ENCODE data around the gene SMIM33. TPM values are rescaled to one million over a fixed set of nuclear protein-coding genes. Genes with fewer than 3 reads are reported as not detected.

The SMIM33 gene
- total and polyA plus RNA-seq, 9 of the 15 experiments (the other 6 are each of a cell fraction or from before 2014, with no cell fraction given) = not detected

GRCh38 chr5:139453683-139454567, 16.9 kb upstream of the SMIM33 start (continued):
- TF ChIP-seq ZNF407 (IDR thresholded peaks at IDR 0.05; ENCODE audit: low read depth) (no peak), USF2 (CRISPR knock-in tag; IDR thresholded peaks at IDR 0.05) (no peak), LARP7 (IDR thresholded peaks at IDR 0.05) (0 out of 2 replicates have a peak, but pooled peaks have one; percentile 43), ZNF146 (CRISPR knock-in tag; IDR thresholded peaks at IDR 0.05; ENCODE audit: unreplicated experiment) (no peak), ZNF511 (CRISPR knock-in tag; IDR thresholded peaks at IDR 0.05) (no peak), CHD4 (IDR thresholded peaks at IDR 0.05; ENCODE audit: insufficient read depth, insufficient replicate concordance, low read depth, low read length, poor library complexity, severe bottlenecking) (no peak), DMBX1 (CRISPR knock-in tag; IDR thresholded peaks at IDR 0.05; ENCODE audit: borderline replicate concordance) (no peak), ZBTB2 (IDR thresholded peaks at IDR 0.05) (no peak)

Measured in K562 (cell line).